Chondrocyte (in vitro differentiated cells): ENCODE measurements around the gene SIRT7. TPM values are rescaled to one million over a fixed set of nuclear protein-coding genes. Genes with fewer than 3 reads are reported as not detected.
A peak's percentile ranks its signal among the peaks of the same experiment; 100 is the strongest.

Experiments used
- DNase-seq: peaks from one replicate; pipeline ENCODE4 v3.0.0; 2021; ENCODE audit warnings: mixed read lengths, low spot score
- H3K27ac Mint-ChIP-seq: one replicate; pipeline ENCODE4 v1.8.0; 2021; ENCODE audit warnings: mild to moderate bottlenecking, moderate library complexity, mixed read lengths; ENCODE audit not compliant: unreplicated experiment
- H3K27me3 Mint-ChIP-seq: 2 replicates; pipeline ENCODE4 v1.8.0; 2021; ENCODE audit warnings: low read depth, mixed read lengths
- H3K36me3 Mint-ChIP-seq: 2 replicates; pipeline ENCODE4 v1.8.0; 2021; ENCODE audit warnings: low read depth, mixed read lengths
- H3K4me1 Mint-ChIP-seq: 2 replicates; pipeline ENCODE4 v1.8.0; 2021; ENCODE audit warnings: low read depth, mild to moderate bottlenecking, mixed read lengths
- H3K4me3 Mint-ChIP-seq: one replicate; pipeline ENCODE4 v1.8.0; 2021; ENCODE audit warnings: mild to moderate bottlenecking, moderate library complexity, mixed read lengths; ENCODE audit not compliant: unreplicated experiment
- H3K9me3 Mint-ChIP-seq: 2 replicates; pipeline ENCODE4 v1.8.0; 2021; ENCODE audit warnings: low read depth, mixed read lengths
- total RNA-seq: library from RNA; stranded (reverse); gene quantifications from 3 replicates; pipeline ENCODE4 v1.2.1, GENCODE V29; 2021
- TF ChIP-seq, protein P1 (sequence below): fragments of 200-600 bp; sonication (generic); IDR thresholded peaks from 2 replicates; pipeline ENCODE4 v1.5.0; 2021; ENCODE audit warnings: antibody characterized with exemption, mild to moderate bottlenecking, moderate library complexity

SIRT7 gene
- total RNA-seq, 1 donor from 2014 or later: 15.8 TPM

DNA sequence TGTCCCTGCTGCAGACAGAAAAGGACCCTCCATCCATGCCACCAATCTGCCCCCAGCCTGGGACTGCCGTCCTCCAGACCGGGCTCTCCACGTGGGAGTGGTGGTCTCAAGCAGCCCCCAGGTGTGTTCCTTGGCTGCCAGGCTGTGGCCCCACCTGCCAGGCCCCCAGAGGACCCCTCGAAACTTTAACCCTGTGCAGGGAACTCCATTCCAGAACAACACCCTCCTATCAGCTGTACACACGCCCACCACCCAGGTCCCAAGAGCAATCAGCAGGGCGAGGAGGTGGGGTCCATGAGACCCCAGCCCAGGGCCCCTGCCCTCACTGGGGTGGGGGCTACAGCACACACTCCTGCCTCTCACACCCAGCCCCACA is 17.7 kb upstream of the SIRT7 start:
- Mint-ChIP-seq H3K9me3 (no peaks in the 10 kb centered on the region), H3K4me3 (peak overlapping the region; percentile 92), H3K36me3 (peaks cover 10% of the 10 kb centered on the region), H3K27ac (peak overlapping the region; percentile 51), H3K27me3 (no peaks in the 10 kb centered on the region), H3K4me1 (peaks cover 25% of the 10 kb centered on the region)
- DNase-seq: no peak
- TF ChIP-seq, protein P1, sequence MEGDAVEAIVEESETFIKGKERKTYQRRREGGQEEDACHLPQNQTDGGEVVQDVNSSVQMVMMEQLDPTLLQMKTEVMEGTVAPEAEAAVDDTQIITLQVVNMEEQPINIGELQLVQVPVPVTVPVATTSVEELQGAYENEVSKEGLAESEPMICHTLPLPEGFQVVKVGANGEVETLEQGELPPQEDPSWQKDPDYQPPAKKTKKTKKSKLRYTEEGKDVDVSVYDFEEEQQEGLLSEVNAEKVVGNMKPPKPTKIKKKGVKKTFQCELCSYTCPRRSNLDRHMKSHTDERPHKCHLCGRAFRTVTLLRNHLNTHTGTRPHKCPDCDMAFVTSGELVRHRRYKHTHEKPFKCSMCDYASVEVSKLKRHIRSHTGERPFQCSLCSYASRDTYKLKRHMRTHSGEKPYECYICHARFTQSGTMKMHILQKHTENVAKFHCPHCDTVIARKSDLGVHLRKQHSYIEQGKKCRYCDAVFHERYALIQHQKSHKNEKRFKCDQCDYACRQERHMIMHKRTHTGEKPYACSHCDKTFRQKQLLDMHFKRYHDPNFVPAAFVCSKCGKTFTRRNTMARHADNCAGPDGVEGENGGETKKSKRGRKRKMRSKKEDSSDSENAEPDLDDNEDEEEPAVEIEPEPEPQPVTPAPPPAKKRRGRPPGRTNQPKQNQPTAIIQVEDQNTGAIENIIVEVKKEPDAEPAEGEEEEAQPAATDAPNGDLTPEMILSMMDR: no peak

GRCh38 chr17:81934850-81935708 is 17.1 kb upstream of the SIRT7 start:
- peak overlapping the region; percentile 92 for H3K4me3 Mint-ChIP-seq
- TF ChIP-seq, protein P1: no peak

GRCh38 chr17:81934098-81934757 is 16.3 kb upstream of the SIRT7 start:
- TF ChIP-seq, protein P1: no peak
- Mint-ChIP-seq H3K9me3 (no peaks in the 10 kb centered on the region), H3K4me1 (peaks cover 25% of the 10 kb centered on the region), H3K36me3 (peaks cover 10% of the 10 kb centered on the region), H3K27me3 (no peaks in the 10 kb centered on the region), H3K27ac (peak overlapping the region; percentile 36), H3K4me3 (peak overlapping the region; percentile 4)
- peak; percentile 81 for DNase-seq

More at GRCh38 chr17:81934850-81935708, 17.1 kb upstream of the SIRT7 start:
- H3K9me3 Mint-ChIP-seq: no peaks in the 10 kb centered on the region
- peak; percentile 91 for DNase-seq
- H3K27me3 Mint-ChIP-seq: no peaks in the 10 kb centered on the region
- H3K4me1 Mint-ChIP-seq: peaks cover 25% of the 10 kb centered on the region
- peaks cover 10% of the 10 kb centered on the region for H3K36me3 Mint-ChIP-seq
- H3K27ac Mint-ChIP-seq: no peak overlapping the region

GRCh38 chr17:81933178-81933699 is 15.3 kb upstream of the SIRT7 start:
- Mint-ChIP-seq H3K4me3 (no peak overlapping the region), H3K9me3 (no peaks in the 10 kb centered on the region), H3K27ac (no peak overlapping the region), H3K4me1 (peaks cover 30% of the 10 kb centered on the region), H3K27me3 (no peaks in the 10 kb centered on the region), H3K36me3 (peaks cover 10% of the 10 kb centered on the region)
- TF ChIP-seq, protein P1: no peak
- peak; percentile 94 for DNase-seq

DNA sequence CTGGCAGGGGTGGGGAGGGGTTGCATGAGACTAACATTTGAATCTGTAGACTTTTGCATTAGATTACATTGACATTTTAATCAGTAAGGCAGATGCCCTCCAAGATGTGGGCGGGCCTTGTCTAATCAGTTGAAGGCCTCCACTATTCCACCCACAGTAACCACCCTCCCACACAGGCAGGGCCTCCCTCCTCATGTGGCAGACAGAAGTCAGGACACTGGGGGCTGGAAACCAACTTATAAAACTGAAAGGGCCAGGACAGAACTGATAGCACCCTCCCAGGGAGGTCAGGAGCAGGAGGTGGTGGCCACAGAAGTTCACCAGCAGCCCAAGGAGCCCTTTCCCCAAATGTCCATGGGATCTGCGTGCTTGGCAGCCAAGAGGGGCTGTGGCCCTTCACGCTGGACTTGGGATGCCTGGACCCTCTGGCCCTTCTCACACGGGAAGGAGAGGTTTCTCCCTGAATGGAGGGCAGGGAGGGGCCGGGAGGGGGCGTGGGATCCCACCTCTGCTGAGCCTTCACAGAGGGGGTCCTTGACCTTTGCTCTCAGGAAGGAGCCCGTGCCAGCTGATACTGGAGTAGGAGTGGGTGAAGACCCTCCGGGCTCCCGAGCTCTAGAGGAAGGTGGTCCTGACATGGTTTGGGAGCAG is 14.5 kb upstream of the SIRT7 start:
- no peaks in the 10 kb centered on the region for H3K9me3 Mint-ChIP-seq
- H3K27ac Mint-ChIP-seq: peak overlapping the region; percentile 17
- DNase-seq: no peak
- peaks cover 10% of the 10 kb centered on the region for H3K36me3 Mint-ChIP-seq
- H3K4me3 Mint-ChIP-seq: no peak overlapping the region
- TF ChIP-seq, protein P1: no peak
- peaks cover 25% of the 10 kb centered on the region for H3K4me1 Mint-ChIP-seq
- H3K27me3 Mint-ChIP-seq: no peaks in the 10 kb centered on the region
